ENCODE measurements around the gene CCT8L2.
"Not testable (repeated sequence)": the region's sequence is repeated elsewhere in the genome, so short reads cannot be mapped to it uniquely, and the experiment has no call there.

The CCT8L2 gene

GRCh38 chr22:16594026-16594425, 1.4 kb upstream of the CCT8L2 start:
- no peak for DNase-seq

- DNase-seq: not testable (repeated sequence)
Measured at GRCh38 chr22:16592231-16592630, 379 bp downstream of the CCT8L2 start.

- DNase-seq: not testable (repeated sequence)
Measured at GRCh38 chr22:16591136-16591535, 1.5 kb downstream of the CCT8L2 start.

- DNase-seq: no peak
Measured at GRCh38 chr22:16586991-16587390, 5.6 kb downstream of the CCT8L2 start.

- DNase-seq: no peak
Measured at GRCh38 chr22:16586170-16586569, 6.4 kb downstream of the CCT8L2 start.

GRCh38 chr22:16580872-16581271, 11.7 kb downstream of the CCT8L2 start:
- not testable (repeated sequence) for DNase-seq

- DNase-seq: not testable (repeated sequence)
Measured at GRCh38 chr22:16569240-16569834, 23.3 kb downstream of the CCT8L2 start.

- no peak for DNase-seq
Measured at GRCh38 chr22:16568425-16568758, 24.2 kb downstream of the CCT8L2 start.

- DNase-seq: not testable (repeated sequence)
Measured at GRCh38 chr22:16567617-16568424, 24.8 kb downstream of the CCT8L2 start.

GRCh38 chr22:16566421-16567151, 26.0 kb downstream of the CCT8L2 start:
- not testable (repeated sequence) for DNase-seq

GRCh38 chr22:16565585-16566420, 26.8 kb downstream of the CCT8L2 start:
- DNase-seq: not testable (repeated sequence)

GRCh38 chr22:16564837-16565584, 27.6 kb downstream of the CCT8L2 start:
- not testable (repeated sequence) for DNase-seq

GRCh38 chr22:16563555-16564520, 28.8 kb downstream of the CCT8L2 start:
- no peak for DNase-seq

- DNase-seq: no peak
Measured at GRCh38 chr22:16562711-16563554, 29.7 kb downstream of the CCT8L2 start.

- not testable (repeated sequence) for DNase-seq
Measured at GRCh38 chr22:16561093-16561658, 31.4 kb downstream of the CCT8L2 start.

GRCh38 chr22:16560651-16561050, 32.0 kb downstream of the CCT8L2 start:
- DNase-seq: not testable (repeated sequence)

- not testable (repeated sequence) for DNase-seq
Measured at GRCh38 chr22:16559996-16560395, 32.6 kb downstream of the CCT8L2 start.

- DNase-seq: no peak
Measured at GRCh38 chr22:16559056-16559955, 33.3 kb downstream of the CCT8L2 start.
